ENCODE results near the gene OR6B1. TPM values are rescaled to one million over a fixed set of nuclear protein-coding genes. Genes with fewer than 3 reads are reported as not detected.
"Not testable (repeated sequence)": the region's sequence is repeated elsewhere in the genome, so short reads cannot be mapped to it uniquely, and the experiment has no call there.

Gene OR6B1
- total RNA-seq, 2 donors from 2014 or later: not detected

DNA sequence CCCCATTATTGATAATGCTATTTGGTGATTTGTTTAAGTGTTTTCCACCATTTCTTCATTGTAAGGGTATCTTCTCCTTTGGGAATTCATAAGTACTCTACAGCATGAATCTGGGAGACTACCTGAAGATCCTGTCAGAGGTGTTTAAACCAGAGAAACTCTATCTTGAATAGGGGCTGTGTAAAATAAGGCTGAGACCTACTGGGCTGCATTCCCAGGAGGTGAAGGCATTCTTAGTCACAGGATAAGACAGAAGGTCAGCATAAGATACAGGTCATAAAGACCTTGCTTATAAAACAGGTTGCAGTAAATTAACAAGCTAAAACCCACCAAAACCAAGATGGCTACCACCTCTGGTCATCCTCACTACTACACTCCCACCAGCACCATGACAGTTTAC is 35.3 kb downstream of the OR6B1 start:
- Mint-ChIP-seq H3K4me3 (no peak overlapping the region), H3K4me1 (ENCODE audit: low read depth in 2 of 2) (no peaks in the 10 kb centered on the region), H3K27me3 (peaks cover 12 to 13% of the 10 kb centered on the region in 2 donors), H3K27ac (no peak overlapping the region), H3K9me3 (peaks cover 3% of the 10 kb centered on the region), H3K36me3 (no peaks in the 10 kb centered on the region)
- ATAC-seq (no peak), DNase-seq (ENCODE audit: low spot score) (no peak)

DNA sequence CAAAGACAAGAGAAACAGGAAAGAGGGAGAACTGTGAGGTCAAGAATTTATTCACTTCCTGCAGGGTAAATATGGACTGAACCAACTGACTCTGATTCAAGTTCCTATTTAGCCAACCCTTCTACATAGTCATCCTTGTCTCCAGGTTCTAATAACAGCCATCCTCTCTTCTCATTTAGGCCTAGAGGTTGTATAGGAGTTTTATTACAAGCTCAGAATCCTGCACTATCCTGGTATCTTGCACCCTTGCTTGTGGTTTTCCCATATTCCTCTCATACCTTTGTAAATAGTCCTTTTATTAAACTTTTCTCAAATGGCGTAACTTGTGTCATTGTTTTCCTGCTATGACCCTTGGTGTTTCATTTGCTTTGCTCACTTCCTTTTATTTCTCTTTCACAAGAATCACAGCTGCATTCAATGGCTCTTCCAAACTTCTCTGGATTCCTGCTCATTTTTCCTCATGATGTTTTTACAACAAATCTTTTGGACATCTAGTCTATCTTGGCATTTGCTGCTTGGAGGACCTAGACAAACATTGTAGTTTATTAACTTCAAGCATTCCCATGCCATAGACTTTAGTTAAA is 36.3 kb downstream of the OR6B1 start:
- Mint-ChIP-seq H3K9me3 (peaks cover 3% of the 10 kb centered on the region), H3K27me3 (peaks cover 12 to 13% of the 10 kb centered on the region in 2 donors), H3K27ac (no peak overlapping the region), H3K36me3 (no peaks in the 10 kb centered on the region), H3K4me1 (ENCODE audit: low read depth in 2 of 2) (no peaks in the 10 kb centered on the region), H3K4me3 (no peak overlapping the region)
- ATAC-seq (no peak), DNase-seq (ENCODE audit: low spot score) (no peak)

DNA sequence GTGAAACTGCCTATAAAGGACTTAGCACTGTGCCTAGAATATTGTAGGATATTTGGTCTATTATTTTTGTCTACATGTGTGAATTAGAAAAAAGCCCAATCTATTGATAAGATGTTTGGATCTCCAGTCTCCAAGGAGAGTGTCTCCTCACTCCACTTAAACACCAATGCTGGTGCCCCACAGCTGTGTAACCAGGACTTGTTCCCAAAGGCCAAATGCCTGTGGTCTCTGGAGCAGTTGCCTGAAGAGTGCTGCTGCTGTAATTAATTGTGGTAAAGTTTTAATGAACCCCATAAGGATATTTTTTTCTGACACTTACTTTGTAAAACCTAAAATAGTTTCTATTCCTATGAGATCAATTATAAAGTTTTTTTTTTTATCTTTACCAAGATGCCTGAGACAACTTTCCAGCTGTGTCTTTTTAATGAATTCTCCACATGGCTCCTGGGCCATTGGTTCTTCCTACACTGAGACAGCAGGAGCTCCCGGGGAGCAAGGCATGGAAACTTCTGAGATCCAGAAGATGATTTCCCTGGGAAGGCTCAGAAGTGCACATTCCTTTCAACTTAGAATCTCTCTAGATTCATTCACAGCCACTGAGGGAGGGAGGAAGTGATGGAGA is 37.4 kb downstream of the OR6B1 start:
- Mint-ChIP-seq H3K4me3 (no peak overlapping the region), H3K36me3 (no peaks in the 10 kb centered on the region), H3K4me1 (ENCODE audit: low read depth in 2 of 2) (no peaks in the 10 kb centered on the region), H3K27ac (no peak overlapping the region), H3K9me3 (peaks cover 3% of the 10 kb centered on the region), H3K27me3 (peaks cover 12% of the 10 kb centered on the region in 2 donors)
- ATAC-seq (no peak), DNase-seq (ENCODE audit: low spot score) (no peak)

DNA sequence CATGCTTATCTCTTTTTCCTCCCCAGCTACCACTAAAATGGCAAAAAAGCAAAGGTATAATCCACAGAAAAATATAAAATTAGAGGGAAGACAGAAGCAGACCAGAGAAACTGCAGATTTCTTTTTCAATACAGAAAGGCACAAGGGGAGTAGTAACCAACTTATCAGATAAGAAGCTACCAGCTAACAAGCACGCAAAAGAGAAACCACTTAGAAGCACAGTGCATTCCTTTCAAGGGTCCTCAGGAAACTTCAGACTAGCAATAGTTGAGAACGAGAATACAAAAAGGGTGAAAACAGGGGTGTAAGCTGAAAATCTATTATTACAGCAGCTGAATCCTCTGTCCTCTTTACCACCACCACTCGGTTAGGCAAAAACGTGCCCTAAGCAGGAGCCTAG is 38.8 kb downstream of the OR6B1 start:
- Mint-ChIP-seq H3K27me3 (peaks cover 9 to 19% of the 10 kb centered on the region in 2 donors), H3K4me1 (ENCODE audit: low read depth in 2 of 2) (no peaks in the 10 kb centered on the region)

DNA sequence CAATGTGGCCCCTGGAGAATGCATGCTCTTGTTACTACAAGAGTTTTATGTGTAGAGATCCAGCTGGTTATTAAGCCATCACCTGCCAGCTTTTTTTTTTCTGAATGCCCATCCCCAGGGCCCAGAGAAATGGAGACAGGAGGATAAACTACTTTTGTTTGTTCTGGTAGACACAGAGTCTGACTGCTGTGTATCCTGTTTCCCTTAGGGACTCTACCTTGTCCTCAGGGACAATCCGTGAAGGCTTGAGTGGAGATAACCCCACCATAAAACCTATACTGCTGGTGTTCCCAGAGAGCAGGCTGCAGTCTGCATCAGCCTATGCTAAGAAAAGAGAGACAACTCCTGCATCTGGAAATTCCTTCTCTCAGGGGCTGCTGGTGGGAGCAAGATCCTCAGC is 48.5 kb downstream of the OR6B1 start, which contains the start of gene OR2A5:
OR2A5 (plus strand) TSS at position 301 of the 400 bp plus-strand sequence. CDS start 1,454 bp downstream, outside the sequence.
- no peak for ATAC-seq
- no peaks in the 10 kb centered on the region for H3K9me3 Mint-ChIP-seq
- H3K27ac Mint-ChIP-seq: no peak within 1 kb of the TSS
- DNase-seq (ENCODE audit: low spot score): no peak
- H3K4me3 Mint-ChIP-seq: no peak within 1 kb of the TSS
- no peaks in the 10 kb centered on the region for H3K4me1 Mint-ChIP-seq (ENCODE audit: low read depth in 2 of 2)
- H3K36me3 Mint-ChIP-seq: no peaks in the 10 kb centered on the region
- peaks cover 5 to 16% of the 10 kb centered on the region in 2 donors for H3K27me3 Mint-ChIP-seq

More for the DNA sequence above, 38.8 kb downstream of the OR6B1 start:
- Mint-ChIP-seq H3K36me3 (no peaks in the 10 kb centered on the region), H3K27ac (no peak overlapping the region), H3K9me3 (peaks cover 2% of the 10 kb centered on the region), H3K4me3 (no peak overlapping the region)
- ATAC-seq: no peak
- DNase-seq (ENCODE audit: low spot score): no peak

DNA sequence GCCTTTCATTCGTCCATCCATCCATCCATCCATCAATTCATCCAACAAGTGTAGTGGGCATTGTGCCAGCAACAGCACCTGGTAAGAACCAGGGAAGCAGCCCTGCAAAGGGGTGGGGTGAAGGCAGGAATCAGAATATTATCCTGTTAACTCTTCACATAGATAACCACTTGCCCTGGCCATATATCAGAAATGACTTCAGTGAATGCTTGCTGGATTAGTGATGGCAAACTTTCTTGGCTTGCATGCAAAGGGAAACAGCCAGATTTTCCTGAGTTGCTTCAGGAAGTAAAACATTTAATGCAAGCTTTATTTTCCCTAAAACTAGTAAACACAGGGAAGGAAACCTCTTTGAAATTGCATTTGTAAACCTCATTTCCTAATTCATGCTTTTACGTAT is 49.4 kb downstream of the OR6B1 start:
- Mint-ChIP-seq H3K9me3 (no peaks in the 10 kb centered on the region), H3K27ac (no peak overlapping the region), H3K4me3 (no peak overlapping the region), H3K27me3 (peaks cover 5 to 16% of the 10 kb centered on the region in 2 donors), H3K36me3 (no peaks in the 10 kb centered on the region), H3K4me1 (ENCODE audit: low read depth in 2 of 2) (no peaks in the 10 kb centered on the region)
- DNase-seq (ENCODE audit: low spot score): no peak
- no peak for ATAC-seq

DNA sequence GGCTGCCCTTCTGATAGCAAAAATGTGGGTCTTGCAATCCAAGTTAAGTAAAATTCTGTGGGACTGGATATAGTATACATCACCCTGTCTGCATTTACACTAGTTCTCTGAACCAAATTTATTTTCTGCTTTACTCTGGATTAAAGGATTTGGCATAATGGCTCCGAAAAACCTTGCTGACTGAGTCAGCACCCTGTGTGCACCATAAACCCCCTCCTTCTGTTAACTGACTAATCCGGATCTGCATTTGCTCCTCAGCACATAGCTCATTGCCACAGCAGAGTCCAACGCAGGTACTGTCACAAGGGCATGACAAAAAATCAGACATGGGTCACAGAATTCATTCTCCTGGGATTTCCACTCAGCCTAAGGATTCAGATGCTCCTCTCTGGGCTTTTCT is 50.0 kb downstream of the OR6B1 start:
- ATAC-seq: no peak
- no peaks in the 10 kb centered on the region for H3K36me3 Mint-ChIP-seq
- H3K27ac Mint-ChIP-seq: no peak overlapping the region
- no peak for DNase-seq (ENCODE audit: low spot score)
- peaks cover 5 to 16% of the 10 kb centered on the region in 2 donors for H3K27me3 Mint-ChIP-seq
- no peaks in the 10 kb centered on the region for H3K4me1 Mint-ChIP-seq (ENCODE audit: low read depth in 2 of 2)
- no peak overlapping the region for H3K4me3 Mint-ChIP-seq
- H3K9me3 Mint-ChIP-seq: no peaks in the 10 kb centered on the region

DNA sequence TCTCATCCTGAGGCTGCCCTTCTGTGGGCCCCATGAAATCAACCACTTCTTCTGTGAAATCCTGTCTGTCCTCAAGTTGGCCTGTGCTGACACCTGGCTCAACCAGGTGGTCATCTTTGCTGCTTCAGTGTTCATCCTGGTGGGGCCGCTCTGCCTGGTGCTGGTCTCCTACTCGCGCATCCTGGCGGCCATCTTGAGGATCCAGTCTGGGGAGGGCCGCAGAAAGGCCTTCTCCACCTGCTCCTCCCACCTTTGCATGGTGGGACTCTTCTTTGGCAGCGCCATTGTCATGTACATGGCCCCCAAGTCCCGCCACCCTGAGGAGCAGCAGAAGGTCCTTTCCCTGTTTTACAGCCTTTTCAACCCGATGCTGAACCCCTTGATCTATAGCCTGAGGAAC is 50.8 kb downstream of the OR6B1 start:
- not testable (repeated sequence) for H3K27ac Mint-ChIP-seq; DNase-seq (ENCODE audit: low spot score); H3K36me3 Mint-ChIP-seq; H3K4me1 Mint-ChIP-seq (ENCODE audit: low read depth in 2 of 2); ATAC-seq; H3K4me3 Mint-ChIP-seq; H3K9me3 Mint-ChIP-seq
- H3K27me3 Mint-ChIP-seq: peaks cover 5 to 16% of the 10 kb centered on the region in 2 donors

DNA sequence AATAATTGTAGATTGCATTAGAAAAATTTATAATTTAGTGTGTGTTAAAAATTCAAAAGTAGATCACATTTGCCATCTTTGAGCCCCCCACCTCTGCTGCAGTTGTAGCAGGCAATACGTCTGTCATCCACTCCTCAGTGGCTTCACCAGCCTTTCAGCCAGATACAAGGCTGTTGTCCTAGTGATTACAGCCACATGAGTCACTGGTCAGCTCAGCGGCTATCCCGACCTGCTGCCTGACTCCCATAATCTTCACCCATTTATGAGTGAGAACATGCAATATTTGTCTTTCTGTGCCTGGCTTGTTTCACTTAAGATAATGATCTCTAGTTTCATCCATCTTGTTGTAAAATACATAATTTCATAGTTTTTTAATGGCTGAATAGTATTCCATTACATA is 57.8 kb downstream of the OR6B1 start:
- no peak for ATAC-seq
- Mint-ChIP-seq H3K4me1 (ENCODE audit: low read depth in 2 of 2) (peaks cover 0 to 2% of the 10 kb centered on the region in 2 donors), H3K9me3 (peaks cover 6% of the 10 kb centered on the region), H3K27ac (no peak overlapping the region), H3K36me3 (no peaks in the 10 kb centered on the region), H3K27me3 (no peaks in the 10 kb centered on the region), H3K4me3 (no peak overlapping the region)
- no peak for DNase-seq (ENCODE audit: low spot score)

Other genes with a start within 250 kb of the OR6B1 start
- gene CTAGE6, start 242.6 kb upstream of the OR6B1 start, total RNA-seq: 1 to 10 TPM; 1.6 to 2.8 TPM
- gene TCAF1, start 98.1 kb upstream of the OR6B1 start, total RNA-seq: 10 to 100 TPM in 1 of 2 donors, 1 to 10 TPM in 1; 7.4 to 13.5 TPM
- not detected for gene OR2F2, start 65.1 kb upstream of the OR6B1 start, total RNA-seq
- gene OR2F1, start 45.5 kb upstream of the OR6B1 start, total RNA-seq: not detected
- gene OR2A5, start 48.6 kb downstream of the OR6B1 start, total RNA-seq: not detected
- gene OR2A25, start 69.5 kb downstream of the OR6B1 start, total RNA-seq: not detected
- not detected for gene OR2A12, start 86.0 kb downstream of the OR6B1 start, total RNA-seq
- not detected for gene OR2A2, start 109.3 kb downstream of the OR6B1 start, total RNA-seq
- not detected for gene OR2A14, start 122.9 kb downstream of the OR6B1 start, total RNA-seq
- 1 to 10 TPM in 1 of 2 donors, under 1 TPM in 1; 0.38 to 1.7 TPM for gene CTAGE4, start 183.1 kb downstream of the OR6B1 start, total RNA-seq
- 1 to 10 TPM in 1 of 2 donors, not detected in 1; 1.2 TPM for gene ARHGEF35, start 195.5 kb downstream of the OR6B1 start, total RNA-seq
- gene OR2A42, start 239.3 kb downstream of the OR6B1 start, total RNA-seq: not detected

Data from natural killer cell treated with Interleukin-12 subunit alpha and Interleukin-12 subunit beta and Interleukin-15 and Interleukin-18, amount 100 ng/mL, for 72 hours (primary cell).